ENCODE data around the gene SERPINB5.

GRCh38 chr18:63511285-63511684 lies 34.5 kb downstream of the SERPINB5 start:
- no peak for TF ChIP-seq ZNF780A (CRISPR knock-in tag; IDR thresholded peaks at IDR 0.05)
- TF ChIP-seq SALL2 (CRISPR knock-in tag; IDR thresholded peaks at IDR 0.05): no peak
- TF ChIP-seq, protein P1, sequence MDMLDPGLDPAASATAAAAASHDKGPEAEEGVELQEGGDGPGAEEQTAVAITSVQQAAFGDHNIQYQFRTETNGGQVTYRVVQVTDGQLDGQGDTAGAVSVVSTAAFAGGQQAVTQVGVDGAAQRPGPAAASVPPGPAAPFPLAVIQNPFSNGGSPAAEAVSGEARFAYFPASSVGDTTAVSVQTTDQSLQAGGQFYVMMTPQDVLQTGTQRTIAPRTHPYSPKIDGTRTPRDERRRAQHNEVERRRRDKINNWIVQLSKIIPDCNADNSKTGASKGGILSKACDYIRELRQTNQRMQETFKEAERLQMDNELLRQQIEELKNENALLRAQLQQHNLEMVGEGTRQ (IDR thresholded peaks at IDR 0.05; ENCODE audit: low read depth, low read length): no peak
- TF ChIP-seq, protein P1 (CRISPR knock-in tag; IDR thresholded peaks at IDR 0.05; ENCODE audit: borderline replicate concordance): no peak
- TF ChIP-seq ZBTB39 (CRISPR knock-in tag; IDR thresholded peaks at IDR 0.05): no peak
- no peak for TF ChIP-seq ZBTB20 (CRISPR knock-in tag; IDR thresholded peaks at IDR 0.05; ENCODE audit: borderline replicate concordance, low read depth)
